Thyroid gland (tissue), 4 donors: Measurements from ENCODE around the gene GH2.

ENCODE experiments used
- POLR2A ChIP-seq, 2 donors: fragments of 450-650 bp; IDR thresholded peaks; one replicate each; pipeline ENCODE4 v1.6.1; 2017; ENCODE audit warnings: antibody characterized with exemption in 2 of 2, mild to moderate bottlenecking in 2 of 2, moderate library complexity in 1 of 2
- TF ChIP-seq, protein P1 (sequence below), 6 experiments: fragments of 200-600 bp in 3 of 6; fragments of 450-650 bp in 3 of 6; sonication (generic) in 3 of 6; IDR thresholded peaks; one replicate each; pipeline ENCODE4 v1.5.1; 2016 to 2019; ENCODE audit warnings: antibody characterized with exemption in 6 of 6, mild to moderate bottlenecking in 2 of 6, inconsistent platforms in 1 of 6, moderate library complexity in 1 of 6

DNA sequence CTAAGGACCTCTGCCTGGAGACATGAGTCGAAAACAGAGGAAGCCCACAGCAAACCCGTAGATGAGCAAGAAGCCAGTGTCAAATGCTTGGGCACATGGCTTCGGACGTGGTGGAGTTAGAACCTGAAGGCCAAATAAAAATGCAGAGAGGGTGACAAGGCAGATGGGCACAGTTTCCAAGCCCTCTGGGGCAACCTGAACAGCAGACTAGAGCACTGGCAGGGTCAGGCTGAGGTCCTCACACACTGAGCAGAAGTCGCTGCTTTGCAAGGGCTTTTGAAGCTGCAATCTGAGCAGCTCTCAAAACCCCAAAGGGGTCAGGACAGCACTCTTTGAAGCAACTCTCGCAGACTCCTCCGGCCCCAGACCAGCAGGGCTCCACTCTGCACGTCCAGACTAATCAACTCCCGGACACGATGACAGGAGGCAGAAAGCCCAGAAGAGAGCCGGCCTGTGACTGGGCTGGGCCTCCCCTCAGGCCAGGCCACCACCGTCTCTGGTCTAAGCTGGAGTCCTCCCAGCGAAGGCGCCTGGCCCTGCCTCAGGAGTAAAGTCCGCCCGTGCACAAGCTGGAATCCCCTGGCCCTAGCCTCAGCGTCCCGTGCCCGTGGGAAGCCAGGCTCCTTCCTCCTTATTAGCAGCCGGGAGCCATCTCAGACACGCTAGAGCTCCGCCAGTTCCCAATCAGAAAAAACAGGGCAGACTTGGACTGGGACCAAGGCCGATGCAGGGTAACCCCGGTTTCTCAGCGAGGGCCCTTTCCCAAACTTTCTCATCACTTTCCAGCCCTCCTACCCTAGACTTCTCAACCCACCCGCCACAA is 40.2 kb downstream of the GH2 start:
- TF ChIP-seq, protein P1, sequence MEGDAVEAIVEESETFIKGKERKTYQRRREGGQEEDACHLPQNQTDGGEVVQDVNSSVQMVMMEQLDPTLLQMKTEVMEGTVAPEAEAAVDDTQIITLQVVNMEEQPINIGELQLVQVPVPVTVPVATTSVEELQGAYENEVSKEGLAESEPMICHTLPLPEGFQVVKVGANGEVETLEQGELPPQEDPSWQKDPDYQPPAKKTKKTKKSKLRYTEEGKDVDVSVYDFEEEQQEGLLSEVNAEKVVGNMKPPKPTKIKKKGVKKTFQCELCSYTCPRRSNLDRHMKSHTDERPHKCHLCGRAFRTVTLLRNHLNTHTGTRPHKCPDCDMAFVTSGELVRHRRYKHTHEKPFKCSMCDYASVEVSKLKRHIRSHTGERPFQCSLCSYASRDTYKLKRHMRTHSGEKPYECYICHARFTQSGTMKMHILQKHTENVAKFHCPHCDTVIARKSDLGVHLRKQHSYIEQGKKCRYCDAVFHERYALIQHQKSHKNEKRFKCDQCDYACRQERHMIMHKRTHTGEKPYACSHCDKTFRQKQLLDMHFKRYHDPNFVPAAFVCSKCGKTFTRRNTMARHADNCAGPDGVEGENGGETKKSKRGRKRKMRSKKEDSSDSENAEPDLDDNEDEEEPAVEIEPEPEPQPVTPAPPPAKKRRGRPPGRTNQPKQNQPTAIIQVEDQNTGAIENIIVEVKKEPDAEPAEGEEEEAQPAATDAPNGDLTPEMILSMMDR (IDR thresholded peaks at IDR 0.05) = no peak
- no peak for TF ChIP-seq POLR2A (IDR thresholded peaks at IDR 0.05)
